K562 (cell line): ENCODE results near the gene USHBP1. TPM values are rescaled to one million over a fixed set of nuclear protein-coding genes. Genes with fewer than 3 reads are reported as not detected.

Experiments used
- CHD7 ChIP-seq: fragments of 200-600 bp; sonication (generic); IDR thresholded peaks from one replicate; pipeline ENCODE4 v1.6.1; 2012; ENCODE audit warnings: mild to moderate bottlenecking, low read depth, low read length, inconsistent platforms
- EGR1 ChIP-seq: fragments of 450-650 bp; conservative IDR thresholded peaks from 2 replicates; pipeline ENCODE4 v1.6.1; 2017; ENCODE audit warnings: mild to moderate bottlenecking
- GABPA ChIP-seq: fragments of 200-800 bp; sonication (Bioruptor generic); conservative IDR thresholded peaks from 2 replicates; pipeline ENCODE4 v1.6.1; 2016; ENCODE audit warnings: low read depth, missing genetic modification characterization, missing compliant biosample characterization
- GATAD2A ChIP-seq: fragments of 450-650 bp; IDR thresholded peaks from 2 replicates; pipeline ENCODE4 v1.6.1; 2017
- HDAC2 ChIP-seq: fragments of 450-650 bp; IDR thresholded peaks from 2 replicates; pipeline ENCODE4 v1.6.1; 2016; ENCODE audit warnings: mild to moderate bottlenecking
- JUNB ChIP-seq: fragments of 450-650 bp; formaldehyde crosslinking; conservative IDR thresholded peaks from 2 replicates; pipeline ENCODE4 v1.4.0; 2020; ENCODE audit warnings: mild to moderate bottlenecking
- L3MBTL2 ChIP-seq: fragments of 450-650 bp; IDR thresholded peaks from 2 replicates; pipeline ENCODE4 v1.6.1; 2016; ENCODE audit warnings: mild to moderate bottlenecking, moderate library complexity
- LCOR ChIP-seq: sonication (generic); formaldehyde crosslinking; IDR thresholded peaks from 2 replicates; pipeline ENCODE4 v1.8.0; 2022; ENCODE audit warnings: mild to moderate bottlenecking, missing genetic modification reagents
- NBN ChIP-seq: fragments of 450-650 bp; IDR thresholded peaks from 2 replicates; pipeline ENCODE4 v1.6.1; 2016; ENCODE audit warnings: low read depth, mild to moderate bottlenecking
- NFIX ChIP-seq: fragments of 250-450 bp; sonication (Bioruptor Pico); IDR thresholded peaks from 2 replicates; pipeline ENCODE4 v1.4.0; 2020; ENCODE audit warnings: low read depth, mild to moderate bottlenecking, moderate library complexity
- PHF21A ChIP-seq: fragments of 450-650 bp; IDR thresholded peaks from 2 replicates; pipeline ENCODE4 v1.6.1; 2017; ENCODE audit warnings: low read depth, borderline replicate concordance
- PHF8 ChIP-seq: fragments of 200-600 bp; sonication (generic); IDR thresholded peaks from 2 replicates; pipeline ENCODE4 v1.6.1; 2012; ENCODE audit warnings: mixed run types, mild to moderate bottlenecking, inconsistent platforms, low read length, moderate library complexity, borderline replicate concordance
- TEAD1 ChIP-seq, 2 experiments: fragments of 450-650 bp in 1 of 2; sonication (generic) in 1 of 2; formaldehyde crosslinking; IDR thresholded peaks; 2 replicates each; pipeline versions ENCODE4 v1.4.0 to v1.8.0; 2020 to 2022; ENCODE audit warnings: mild to moderate bottlenecking in 2 of 2, missing genetic modification reagents in 1 of 2
- ZFX ChIP-seq: sonication (generic); formaldehyde crosslinking; IDR thresholded peaks from 2 replicates; pipeline ENCODE4 v1.8.0; 2022; ENCODE audit warnings: mild to moderate bottlenecking, missing genetic modification reagents, moderate library complexity
- polyA plus RNA-seq, 8 experiments: library from polyadenylated mRNA; depleted of rRNA in 4 of 8; stranded (reverse) in 5 of 8; unstranded in 3 of 8; fragments of >200 nt; fragmentation: Nextera tagmentation in 2 of 8; fragmentation: Illumina TruSeq in 1 of 8; extraction: Ambion mirVana in 2 of 8; extraction: Trizol in 1 of 8; gene quantifications; 2 replicates each; pipeline versions ENCODE4 v1.2.1 to v1.2.3, GENCODE V29; 2011 to 2014; ENCODE audit warnings: inconsistent platforms in 1 of 8, missing spikeins in 1 of 8
- total RNA-seq, 7 experiments: library from RNA; depleted of rRNA in 6 of 7; stranded (reverse); fragments of >200 nt in 6 of 7; fragmentation: Illumina TruSeq in 2 of 7; extraction: Trizol in 2 of 7; gene quantifications; 2 replicates each; pipeline versions ENCODE4 v1.2.1 to v1.2.3, GENCODE V29; 2011 to 2021; ENCODE audit warnings: low replicate concordance in 1 of 7

Gene USHBP1
- total and polyA plus RNA-seq, 9 of the 15 experiments (the other 6 are each of a cell fraction or from before 2014, with no cell fraction given): 0.03 to 0.10 (median 0.05) TPM; not detected in 5

- TF ChIP-seq CHD7: no peak
- TF ChIP-seq LCOR (CRISPR knock-in tag): peak; percentile 74; the same call in 1 of the 2 replicates
- peak; percentile 92 for TF ChIP-seq L3MBTL2
- TF ChIP-seq HDAC2: peak; percentile 76; the same call in 1 of the 2 replicates
- peak; percentile 66; the same call in 1 of the 2 replicates for TF ChIP-seq PHF8
- TF ChIP-seq NBN: peak; percentile 27; the same call in 1 of the 2 replicates
- no peak for TF ChIP-seq NFIX
- TF ChIP-seq PHF21A: 0 out of 2 replicates have a peak, but pooled peaks have one; percentile 35
- TF ChIP-seq JUNB (CRISPR knock-in tag): no peak
- TF ChIP-seq ZFX (CRISPR knock-in tag): peak; percentile 79
- TF ChIP-seq EGR1: peak; percentile 84
- peak; percentile 91 for TF ChIP-seq GATAD2A
- peak; percentile 69 for TF ChIP-seq GABPA (tag)
- no peak; a peak in 1 of 4 replicates for TF ChIP-seq TEAD1 (CRISPR knock-in tag; IDR thresholded peaks at IDR 0.05)
Measured at GRCh38 chr19:17226002-17226933, 38.3 kb downstream of the USHBP1 start, which contains the start of gene OCEL1 (continued).
